K562 (cell line): ENCODE measurements around the gene GNPTAB. TPM values are rescaled to one million over a fixed set of nuclear protein-coding genes. Genes with fewer than 3 reads are reported as not detected.
A peak's percentile ranks its signal among the peaks of the same experiment; 100 is the strongest.

Source experiments
- ATAC-seq: fragments of 200-7000 bp; cut with Tn5 transposase; 3 replicates; pipeline ENCODE4 v1.9.1; 2020; ENCODE audit warnings: moderate library complexity
- BruUV-seq: library from RNA; stranded (reverse); fragments of 400-500 nt; replicated peaks from 2 replicates; lab custom pipeline; 2021; lab: Mats Ljungman, UMichigan
- CTCF ChIA-PET: fragments of 300-600 bp; formaldehyde crosslinking; extraction: SDS; loops from one replicate; lab custom pipeline; 2021; ENCODE audit warnings: low intra/inter-chr PET ratio; lab: Yijun Ruan, JAX
- POLR2A ChIA-PET: fragments of 300-600, 350-650 bp; sonication (Branson Sonifier 250); formaldehyde crosslinking; extraction: SDS; loops from one replicate; lab custom pipeline; 2021; ENCODE audit warnings: antibody characterized with exemption, inconsistent platforms; lab: Yijun Ruan, JAX
- DNase-seq, 4 experiments: peaks; one replicate each; pipeline versions ENCODE4 v3.0.0 to v3.0.0-alpha.2; 2011 to 2018; ENCODE audit warnings: low spot score in 3 of 4, mixed read lengths in 3 of 4; ENCODE audit errors: extremely low read depth in 1 of 4
- FAIRE-seq: peaks from 2 replicates; lab custom pipeline; 2011; peaks lifted over from hg19 to GRCh38; lab: Jason Lieb, UNC
- H2AFZ ChIP-seq: 2 replicates; pipeline ENCODE4 v1.6.0; 2011; ENCODE audit warnings: low read depth, low read length, control low read depth, inconsistent platforms
- H3K27ac ChIP-seq: fragments of 200-600 bp; 3 replicates; pipeline ENCODE4 v1.8.0; 2011; ENCODE audit warnings: low read depth, mild to moderate bottlenecking, control low read depth, inconsistent platforms, low read length, moderate library complexity, mixed read lengths; ENCODE audit errors: extremely low read depth
- H3K27me3 ChIP-seq, 2 experiments: fragments of 300-600 bp in 1 of 2; 2 replicates in 1 of 2; 3 replicates in 1 of 2; pipeline versions ENCODE4 v1.6.0 to v1.8.0; 2011; ENCODE audit warnings: inconsistent platforms in 2 of 2, low read length in 2 of 2, mild to moderate bottlenecking in 1 of 2, mixed read lengths in 1 of 2, moderate library complexity in 1 of 2; ENCODE audit not compliant: control insufficient read depth in 2 of 2, insufficient read depth in 2 of 2
- H3K36me3 ChIP-seq: fragments of 300-600 bp; 3 replicates; pipeline ENCODE4 v1.8.0; 2011; ENCODE audit warnings: mild to moderate bottlenecking, low read length, inconsistent platforms; ENCODE audit not compliant: control insufficient read depth, insufficient read depth
- H3K4me1 ChIP-seq, 2 experiments: fragments of 200-600 bp in 1 of 2; replicated peaks in 1 of 2; 2 replicates in 1 of 2; 3 replicates in 1 of 2; pipeline versions ENCODE4 v1.5.1 to v1.8.0; 2011; ENCODE audit warnings: inconsistent platforms in 2 of 2, low read length in 2 of 2, mild to moderate bottlenecking in 1 of 2, mixed read lengths in 1 of 2, moderate library complexity in 1 of 2; ENCODE audit not compliant: control insufficient read depth in 2 of 2, insufficient read depth in 2 of 2
- H3K4me2 ChIP-seq: 2 replicates; pipeline ENCODE4 v1.6.1; 2011; ENCODE audit warnings: low read length, control low read depth, inconsistent platforms, mixed read lengths; ENCODE audit not compliant: insufficient read depth
- H3K4me3 ChIP-seq: fragments of 200-600 bp; sonication (generic), shearing (Covaris generic); 2 replicates; pipeline ENCODE4 v1.5.1; 2016; ENCODE audit warnings: control low read depth, inconsistent platforms
- H3K79me2 ChIP-seq: fragments of 200-600 bp; 3 replicates; pipeline ENCODE4 v1.8.0; 2011; ENCODE audit warnings: low read length, inconsistent platforms; ENCODE audit not compliant: control insufficient read depth, insufficient read depth
- H3K9ac ChIP-seq, 2 experiments: 2 replicates each; pipeline versions ENCODE4 v1.6.0 to v1.6.1; 2011; ENCODE audit warnings: low read depth in 2 of 2, low read length in 2 of 2, control low read depth in 1 of 2, inconsistent platforms in 1 of 2, mild to moderate bottlenecking in 1 of 2, mixed read lengths in 1 of 2; ENCODE audit not compliant: insufficient read depth in 1 of 2
- H3K9me1 ChIP-seq: one replicate; pipeline ENCODE4 v1.6.0; 2011; ENCODE audit warnings: inconsistent platforms, mild to moderate bottlenecking, low read length, moderate library complexity; ENCODE audit not compliant: control insufficient read depth, insufficient read depth
- H3K9me3 ChIP-seq: replicated peaks from 2 replicates; pipeline ENCODE4 v1.5.1; 2011; ENCODE audit warnings: low read depth, low read length, inconsistent platforms; ENCODE audit not compliant: control insufficient read depth, insufficient read depth
- H4K20me1 ChIP-seq: replicated peaks from 2 replicates; pipeline ENCODE4 v1.6.1; 2011; ENCODE audit warnings: low read length, inconsistent platforms, mixed read lengths; ENCODE audit not compliant: control insufficient read depth, insufficient read depth
- CBX8 ChIP-seq: fragments of 200-600 bp; sonication (generic); IDR thresholded peaks from 2 replicates; pipeline ENCODE4 v1.6.1; 2012; ENCODE audit warnings: borderline replicate concordance, mixed run types, low read depth, mild to moderate bottlenecking, moderate library complexity, mixed read lengths, low read length, control low read depth, inconsistent platforms; ENCODE audit not compliant: poor library complexity, severe bottlenecking; ENCODE audit errors: extremely low read depth
- PRDM10 ChIP-seq: fragments of 450-650 bp; IDR thresholded peaks from 2 replicates; pipeline ENCODE4 v1.6.1; 2018; ENCODE audit not compliant: partially characterized antibody
- PRPF4 ChIP-seq: fragments of 200-400 bp; formaldehyde crosslinking; IDR thresholded peaks from one replicate; pipeline ENCODE4 v1.6.1; 2017; ENCODE audit warnings: low read length, low read depth, mild to moderate bottlenecking; ENCODE audit not compliant: insufficient read depth, poor library complexity, severe bottlenecking
- SOX6 ChIP-seq: fragments of 450-650 bp; IDR thresholded peaks from 2 replicates; pipeline ENCODE4 v1.6.1; 2014; ENCODE audit warnings: mild to moderate bottlenecking
- WGBS: fragments of 100-300 bp; shearing (Covaris generic); methylation state at CpG from one replicate; pipeline ENCODE4 v1.1.6; 2016; ENCODE audit warnings: low coverage, mixed read lengths; ENCODE audit not compliant: insufficient coverage; ENCODE audit errors: missing lambda C conversion rate; 5-methylcytosine and 5-hydroxymethylcytosine counted together
- in situ Hi-C: fragments of 300-500 bp; cut with MboI; formaldehyde crosslinking; loops from 4 replicates; pipeline ENCODE4 v1.15.0; 2018; ENCODE audit warnings: inconsistent platforms, mixed read lengths
- intact Hi-C: fragments of 100-400 bp; cut with micrococcal nuclease; formaldehyde crosslinking; loops from 2 replicates; pipeline ENCODE4 v1.14.2; 2022
- polyA plus RNA-seq, 8 experiments: library from polyadenylated mRNA; depleted of rRNA in 4 of 8; stranded (reverse) in 5 of 8; unstranded in 3 of 8; fragments of >200 nt; fragmentation: Nextera tagmentation in 2 of 8; fragmentation: Illumina TruSeq in 1 of 8; extraction: Ambion mirVana in 2 of 8; extraction: Trizol in 1 of 8; gene quantifications; 2 replicates each; pipeline versions ENCODE4 v1.2.1 to v1.2.3, GENCODE V29; 2011 to 2014; ENCODE audit warnings: inconsistent platforms in 1 of 8, missing spikeins in 1 of 8
- total RNA-seq, 7 experiments: library from RNA; depleted of rRNA in 6 of 7; stranded (reverse); fragments of >200 nt in 6 of 7; fragmentation: Illumina TruSeq in 2 of 7; extraction: Trizol in 2 of 7; gene quantifications; 2 replicates each; pipeline versions ENCODE4 v1.2.1 to v1.2.3, GENCODE V29; 2011 to 2021; ENCODE audit warnings: low replicate concordance in 1 of 7

The GNPTAB gene
- total and polyA plus RNA-seq, 9 of the 15 experiments (the other 6 are each of a cell fraction or from before 2014, with no cell fraction given) = 5.9 to 23.2 (median 19.3) TPM

GRCh38 chr12:101780599-101780998 lies 50.2 kb downstream of the GNPTAB start:
- H3K36me3 ChIP-seq = peaks cover 17% of the 10 kb centered on the region; the same call in 2 of the 3 replicates
- POLR2A ChIA-PET = interaction anchor here (1.0 to 2.2 kb wide), 2 partner anchors 11 to 14 kb away, joined by 4 to 10 read pairs; no protein-coding TSS in a partner anchor
- intact Hi-C loops = no loop called here

More at GRCh38 chr12:101780599-101780998, 50.2 kb downstream of the GNPTAB start:
- Histone ChIP-seq H3K9me3 (no peaks in the 10 kb centered on the region), H3K4me2 (no peak overlapping the region), H3K4me3 (no peak overlapping the region), H3K27me3 (no peaks in the 10 kb centered on the region)
- in situ Hi-C loops = no loop called here
- no peak for DNase-seq
- CTCF ChIA-PET = no interaction called here
- TF ChIP-seq CBX8 = no peak
- no peak for TF ChIP-seq PRDM10
- peak; percentile 19; the same call in 1 of the 2 replicates for TF ChIP-seq SOX6
- TF ChIP-seq PRPF4 = no peak
- TF ChIP-seq, all 486 proteins: peak for 1
- ATAC-seq = no peak
- Histone ChIP-seq H3K4me1 (no peaks in the 10 kb centered on the region), H3K27ac (no peak overlapping the region), H2AFZ (no peak overlapping the region), H3K79me2 (no peaks in the 10 kb centered on the region), H3K9me1 (no peaks in the 10 kb centered on the region), H4K20me1 (no peaks in the 10 kb centered on the region), H3K9ac (no peak overlapping the region)
- WGBS = 70% methylated on average over 2 of the region's 2 CpGs
- no TSS peak for BruUV-seq
- FAIRE-seq = no peak
